GM06990 (cell line): ENCODE results near the gene DISC1.

ENCODE experiments used
- DNase-seq: peaks from one replicate; pipeline ENCODE4 v3.0.0-alpha.2; 2011; ENCODE audit not compliant: insufficient read length; ENCODE audit errors: extremely low read depth
- H3K27me3 ChIP-seq: replicated peaks from 2 replicates; pipeline ENCODE4 v1.6.0; 2011; ENCODE audit warnings: low read length; ENCODE audit not compliant: control insufficient read depth, insufficient read depth
- H3K36me3 ChIP-seq: 2 replicates; pipeline ENCODE4 v1.5.1; 2011; ENCODE audit warnings: low read length; ENCODE audit not compliant: control insufficient read depth, insufficient read depth
- H3K4me3 ChIP-seq: replicated peaks from 2 replicates; pipeline ENCODE4 v1.5.1; 2011; ENCODE audit warnings: low read depth, mild to moderate bottlenecking, control low read depth, low read length
- CTCF ChIP-seq: IDR thresholded peaks from 2 replicates; pipeline ENCODE4 v1.5.1; 2011; ENCODE audit warnings: low read length, control low read depth, mild to moderate bottlenecking, inconsistent platforms; ENCODE audit not compliant: insufficient read depth, poor library complexity, severe bottlenecking

DISC1 gene

DNA sequence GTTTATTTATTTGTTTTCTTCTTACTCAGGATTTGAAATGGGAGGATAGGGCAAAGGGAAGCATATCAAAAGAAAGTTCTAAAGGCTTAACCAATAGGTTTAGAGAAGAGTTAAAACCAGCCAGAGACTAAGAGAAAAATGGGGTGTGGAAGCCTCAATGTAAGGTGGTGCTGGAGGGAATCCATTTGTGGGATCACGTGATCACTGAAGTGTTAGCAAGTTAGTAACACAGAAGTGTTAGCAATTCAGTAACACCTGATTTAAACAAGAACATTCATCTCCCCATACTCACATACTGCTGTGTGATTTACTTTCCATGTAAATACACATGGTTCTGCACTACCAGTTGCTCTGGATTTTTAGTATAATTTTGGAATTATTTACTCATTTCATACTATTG lies 451.2 kb downstream of the DISC1 start:
- Histone ChIP-seq H3K36me3 (no peaks in the 10 kb centered on the region), H3K4me3 (no peak overlapping the region), H3K27me3 (no peaks in the 10 kb centered on the region)
- TF ChIP-seq CTCF = no peak
- no peak for DNase-seq

DNA sequence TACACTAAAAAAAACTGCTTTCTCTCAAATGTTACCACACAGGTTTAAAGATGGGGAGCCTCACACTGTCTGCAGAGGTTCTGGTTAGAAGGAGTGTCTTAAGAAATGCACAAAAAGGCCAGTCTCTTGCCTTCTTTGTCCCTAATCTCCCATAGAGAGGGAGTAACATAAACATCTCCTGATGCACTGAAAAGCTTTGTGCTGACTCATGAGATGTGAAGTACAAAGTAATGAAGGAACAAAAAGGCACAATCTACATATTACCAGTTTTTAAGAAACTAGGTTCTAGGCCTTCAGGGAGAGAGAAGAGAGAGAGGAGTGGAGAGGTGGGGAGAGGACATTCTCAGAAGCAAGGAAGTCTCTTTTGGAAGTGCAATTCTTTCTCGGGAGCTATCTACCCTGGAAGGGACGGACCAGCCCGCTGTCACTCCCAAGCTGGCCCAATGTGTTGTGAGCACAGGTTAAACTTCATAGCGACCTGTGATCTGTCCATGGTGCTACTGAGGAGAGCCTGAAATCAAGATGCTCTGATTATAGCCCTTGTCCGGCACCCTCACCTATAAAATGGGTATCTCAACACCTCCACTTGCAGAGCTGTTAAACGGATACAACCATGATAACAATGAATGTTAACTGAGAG lies 458.1 kb downstream of the DISC1 start:
- H3K27me3 ChIP-seq = no peaks in the 10 kb centered on the region
- no peaks in the 10 kb centered on the region for H3K36me3 ChIP-seq
- no peak for TF ChIP-seq CTCF
- H3K4me3 ChIP-seq = no peak overlapping the region
- DNase-seq = no peak

- H3K36me3 ChIP-seq = no peaks in the 10 kb centered on the region
- DNase-seq = no peak
- no peaks in the 10 kb centered on the region for H3K27me3 ChIP-seq
- no peak overlapping the region for H3K4me3 ChIP-seq
- no peak for TF ChIP-seq CTCF
Measured at GRCh38 chr1:232090816-232091215, 464.2 kb downstream of the DISC1 start.
